GM04503 (cell line): ENCODE results near the gene MYOG.

Experiments
- DNase-seq: peaks from one replicate; pipeline ENCODE4 v3.0.0-alpha.2; 2012; ENCODE audit warnings: low read depth

Gene MYOG

DNA sequence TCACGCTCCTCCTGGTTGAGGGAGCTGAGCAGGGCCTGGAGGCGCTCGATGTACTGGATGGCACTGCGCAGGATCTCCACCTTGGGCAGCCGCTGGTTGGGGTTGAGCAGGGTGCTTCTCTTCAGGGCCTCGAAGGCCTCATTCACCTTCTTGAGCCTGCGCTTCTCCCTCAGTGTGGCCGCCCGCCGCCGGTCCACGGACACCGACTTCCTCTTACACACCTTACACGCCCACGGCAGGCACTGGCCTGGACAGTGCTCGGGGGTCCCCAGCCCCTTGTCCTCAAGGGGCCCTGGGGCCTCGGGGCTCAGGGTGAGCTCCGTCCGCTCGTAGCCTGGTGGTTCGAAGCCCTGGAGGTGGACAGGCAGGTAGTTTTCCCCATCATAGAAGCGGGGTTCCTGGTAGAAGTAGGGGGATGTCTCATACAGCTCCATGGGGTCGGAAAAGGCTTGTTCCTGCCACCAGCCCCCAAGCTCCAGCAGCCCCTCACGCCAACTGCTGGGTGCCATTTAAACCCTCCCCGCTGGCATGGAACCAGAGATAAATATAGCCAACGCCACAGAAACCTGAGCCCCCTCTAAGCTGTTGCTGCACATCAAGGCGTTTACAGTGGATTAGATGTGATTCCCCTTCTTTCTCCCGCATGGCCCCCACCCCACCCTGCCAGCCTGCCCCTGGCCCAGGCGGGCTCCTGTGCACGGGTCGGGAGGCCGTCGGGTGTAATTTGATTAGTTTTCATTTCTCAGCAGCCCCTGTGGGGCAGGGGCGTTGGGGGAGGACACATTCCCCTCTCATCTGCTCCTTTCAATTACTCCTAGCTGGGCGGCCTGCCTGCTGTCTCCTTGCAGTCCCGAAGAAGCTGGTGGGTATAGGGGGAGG is at the start of gene MYOG:
TSS of gene MYOG (minus strand) at position 485 of the 879 bp plus-strand sequence. CDS start at position 434, 51 bp downstream.
- no peak for DNase-seq

DNA sequence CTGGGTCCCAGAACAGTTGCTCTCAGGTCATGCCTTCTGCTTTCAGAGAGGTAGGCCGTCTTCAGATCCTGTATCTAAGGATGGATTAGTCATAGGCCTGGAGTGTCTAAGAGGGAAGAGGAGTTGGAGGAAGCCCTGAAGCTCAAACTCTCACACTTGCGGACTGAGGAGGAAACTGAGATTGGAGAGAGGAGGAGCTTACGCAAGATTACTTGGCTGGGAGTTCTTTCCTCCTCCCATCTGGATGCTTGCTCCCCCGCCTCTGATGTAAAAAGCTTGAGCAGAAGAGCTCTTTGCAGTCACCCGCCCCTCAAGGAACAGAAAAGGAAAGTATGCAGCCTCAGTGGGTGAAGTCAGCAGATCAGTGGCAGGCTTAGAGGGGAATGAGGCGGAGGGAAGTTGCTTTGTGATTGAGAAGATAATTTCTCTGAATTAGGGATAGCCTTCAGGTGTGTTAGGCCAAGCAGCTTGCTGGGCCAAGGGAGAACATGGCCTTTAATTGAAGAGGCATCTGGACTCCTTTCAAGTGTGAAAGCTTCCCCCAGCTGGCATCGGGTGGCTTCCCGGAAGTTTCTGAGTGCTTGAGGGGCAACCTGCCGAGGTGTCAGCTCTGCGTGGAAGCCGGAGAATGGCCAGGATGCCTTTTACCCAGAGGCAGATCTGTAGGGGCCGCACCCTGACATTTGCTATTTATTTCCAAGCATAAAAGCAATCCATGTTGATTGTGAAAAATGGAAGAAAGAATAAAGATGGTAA is 48.3 kb upstream of the MYOG start:
- DNase-seq: no peak

DNA sequence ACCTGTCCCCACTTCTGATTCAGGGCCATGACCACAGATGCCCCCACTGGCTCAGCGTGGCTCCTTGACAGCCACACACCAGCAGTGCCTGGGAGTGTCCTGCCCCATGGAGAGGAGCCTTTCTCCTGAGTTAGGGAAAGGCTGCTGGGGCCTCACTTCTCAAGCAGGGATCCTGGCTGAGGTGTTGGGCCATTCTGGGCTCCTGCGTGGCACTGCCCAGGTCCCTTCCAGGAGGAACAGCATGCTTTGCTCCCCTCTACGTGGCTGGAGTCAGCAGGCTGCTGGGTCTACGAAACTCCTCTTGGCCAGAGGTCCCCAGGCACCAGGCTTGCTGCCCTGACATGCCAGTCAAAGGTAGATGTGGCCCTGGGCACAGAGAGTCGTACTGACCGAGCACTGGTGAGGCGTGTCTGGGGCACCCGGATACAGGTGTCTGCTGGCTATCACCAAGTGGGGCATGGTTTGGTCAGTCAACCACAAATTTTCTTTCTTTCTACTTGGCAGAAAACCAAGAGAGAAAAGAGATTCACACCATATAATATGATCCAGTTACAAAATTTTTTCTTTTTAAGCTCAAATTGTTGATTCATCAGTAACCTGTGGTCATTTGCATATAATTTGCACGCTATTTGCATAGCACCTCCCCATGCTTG is 45.9 kb upstream of the MYOG start:
- DNase-seq: no peak

DNA sequence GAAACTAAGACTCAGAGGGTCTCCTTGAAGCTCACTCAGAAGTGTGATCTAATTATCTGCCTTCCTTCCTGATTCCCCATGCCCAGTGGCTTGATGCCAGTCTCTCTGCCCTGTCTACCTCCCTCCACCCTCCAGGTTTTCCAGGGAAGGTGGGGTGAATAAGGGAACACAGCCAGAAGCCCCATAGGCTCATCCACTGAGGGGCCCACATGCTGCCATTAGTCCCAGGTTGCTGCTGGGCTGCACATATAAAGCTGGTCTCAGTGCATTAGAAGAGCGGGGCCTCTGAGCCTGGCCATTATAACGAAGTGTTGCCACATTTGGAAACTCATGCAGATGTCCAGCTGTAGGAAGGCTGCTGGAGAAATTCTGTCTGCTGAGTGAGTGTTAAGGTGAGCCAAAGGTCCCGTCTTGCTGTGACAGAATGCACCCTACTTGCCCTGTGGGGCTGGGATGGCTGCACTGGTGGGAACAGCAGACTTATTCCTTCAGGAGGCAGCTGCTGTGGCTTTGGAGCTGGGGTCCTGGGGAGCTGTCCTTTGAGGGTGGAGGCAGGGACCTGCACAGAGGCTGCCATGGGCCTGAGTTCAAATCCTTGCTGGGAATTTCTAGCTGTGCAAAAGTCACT is 44.7 kb upstream of the MYOG start:
- no peak for DNase-seq

DNA sequence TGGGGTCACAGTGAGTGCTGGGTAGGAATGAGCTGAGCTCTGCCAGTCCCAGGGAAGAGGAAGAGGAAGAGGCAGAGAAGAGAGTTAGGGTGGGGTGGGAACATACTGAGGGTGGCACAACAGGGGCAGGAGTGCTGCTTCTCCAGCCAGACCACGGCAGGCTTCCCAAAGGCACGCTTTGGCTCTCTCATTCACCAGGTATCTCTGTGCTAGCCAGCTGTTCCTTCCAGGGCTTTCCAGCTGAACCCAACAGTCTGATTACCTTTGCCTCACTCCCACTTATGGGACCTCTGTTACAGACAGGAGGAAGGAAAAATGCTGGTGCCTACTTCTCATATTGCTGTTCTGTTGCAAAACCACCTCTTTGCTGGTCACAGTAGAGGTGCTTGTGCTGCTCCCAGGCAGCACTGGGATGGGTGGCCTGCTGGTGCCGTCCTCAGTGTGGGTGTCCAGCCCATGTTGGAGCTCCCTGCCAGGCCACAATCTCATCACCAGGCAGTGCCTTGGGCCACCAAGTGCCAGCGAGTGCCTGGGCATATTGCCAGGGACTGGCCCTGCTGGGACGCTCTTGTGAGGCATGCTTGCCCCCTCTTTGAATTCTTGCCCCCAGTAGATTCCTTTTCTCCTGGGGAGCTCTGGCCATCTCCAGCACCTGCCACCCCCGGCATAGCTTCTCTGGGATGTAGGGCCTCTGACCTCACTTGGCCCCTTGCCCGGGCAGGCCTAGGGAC is 43.9 kb upstream of the MYOG start:
- no peak for DNase-seq

DNA sequence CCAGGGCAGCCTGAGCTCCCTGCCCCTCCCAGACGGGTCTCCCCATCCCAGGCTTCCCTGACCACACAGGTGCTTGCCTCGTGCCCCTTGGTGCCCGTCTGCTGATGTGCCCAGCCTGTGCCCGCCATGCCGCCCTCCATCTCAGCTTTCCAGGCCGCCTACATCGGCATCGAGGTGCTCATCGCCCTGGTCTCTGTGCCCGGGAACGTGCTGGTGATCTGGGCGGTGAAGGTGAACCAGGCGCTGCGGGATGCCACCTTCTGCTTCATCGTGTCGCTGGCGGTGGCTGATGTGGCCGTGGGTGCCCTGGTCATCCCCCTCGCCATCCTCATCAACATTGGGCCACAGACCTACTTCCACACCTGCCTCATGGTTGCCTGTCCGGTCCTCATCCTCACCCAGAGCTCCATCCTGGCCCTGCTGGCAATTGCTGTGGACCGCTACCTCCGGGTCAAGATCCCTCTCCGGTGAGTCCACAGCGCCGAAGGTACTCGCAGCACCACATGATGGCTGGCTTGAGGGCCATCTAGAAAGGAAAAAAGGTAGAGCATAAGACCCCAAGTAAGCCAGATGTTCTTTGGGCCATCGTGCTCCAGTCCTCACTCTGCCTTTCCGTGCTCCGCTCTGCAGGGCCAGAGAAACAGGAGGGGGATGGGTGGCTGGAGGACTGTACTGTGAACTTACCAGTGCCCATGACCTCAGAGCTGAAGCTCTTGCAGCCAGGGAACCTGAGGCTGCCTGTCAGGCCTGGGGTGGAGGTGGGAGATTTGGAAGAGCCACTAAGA is 43.1 kb upstream of the MYOG start:
- no peak for DNase-seq

DNA sequence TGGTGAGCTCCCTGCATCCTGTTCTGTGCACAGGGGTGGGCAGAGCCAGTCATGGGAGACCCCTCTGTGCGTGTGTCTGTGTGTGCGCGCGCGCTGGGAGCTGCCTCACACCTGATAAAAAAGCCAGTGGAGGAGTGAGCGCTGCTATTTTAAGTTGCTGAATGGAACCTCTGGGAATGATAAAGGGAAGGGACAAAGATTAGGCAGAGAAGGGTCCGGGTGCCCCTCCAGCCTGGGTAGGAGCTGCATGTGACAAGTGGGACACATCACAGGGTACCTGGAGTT is 42.6 kb upstream of the MYOG start:
- DNase-seq: no peak

DNA sequence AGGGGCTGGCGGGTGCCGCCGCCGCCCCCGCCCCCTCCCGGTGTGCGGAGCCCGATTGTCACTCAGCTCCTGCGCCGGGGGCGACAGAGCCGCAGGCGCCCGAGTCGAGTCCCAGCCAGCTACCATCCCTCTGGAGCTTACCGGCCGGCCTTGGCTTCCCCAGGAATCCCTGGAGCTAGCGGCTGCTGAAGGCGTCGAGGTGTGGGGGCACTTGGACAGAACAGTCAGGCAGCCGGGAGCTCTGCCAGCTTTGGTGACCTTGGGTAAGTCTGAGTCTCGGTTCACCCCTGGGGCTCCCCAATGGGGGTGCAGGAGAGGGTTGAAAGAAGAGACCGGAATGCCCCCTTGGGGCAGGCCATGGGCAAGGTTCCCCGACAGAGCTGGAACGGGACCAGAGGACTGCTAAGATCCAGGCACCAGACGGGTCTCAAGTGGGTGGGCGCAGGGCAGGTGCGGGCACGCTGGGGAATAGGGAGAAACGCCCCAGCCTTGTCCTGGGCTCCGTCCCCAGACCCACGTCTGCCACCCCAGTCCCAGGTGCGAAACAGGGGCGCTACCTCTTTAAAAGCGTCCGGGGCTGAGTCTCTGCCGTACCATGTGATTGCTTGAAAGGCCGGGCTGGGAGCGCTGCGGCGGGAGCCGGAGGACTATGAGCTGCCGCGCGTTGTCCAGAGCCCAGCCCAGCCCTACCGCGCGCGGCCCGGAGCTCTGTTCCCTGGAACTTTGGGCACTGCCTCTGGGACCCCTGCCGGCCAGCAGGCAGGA is 42.0 kb upstream of the MYOG start, which contains the start of gene ADORA1:
TSS of gene ADORA1 (plus strand) at position 61 of the 765 bp plus-strand sequence. CDS start 1,116 bp downstream, outside the sequence.
- DNase-seq: no peak

DNA sequence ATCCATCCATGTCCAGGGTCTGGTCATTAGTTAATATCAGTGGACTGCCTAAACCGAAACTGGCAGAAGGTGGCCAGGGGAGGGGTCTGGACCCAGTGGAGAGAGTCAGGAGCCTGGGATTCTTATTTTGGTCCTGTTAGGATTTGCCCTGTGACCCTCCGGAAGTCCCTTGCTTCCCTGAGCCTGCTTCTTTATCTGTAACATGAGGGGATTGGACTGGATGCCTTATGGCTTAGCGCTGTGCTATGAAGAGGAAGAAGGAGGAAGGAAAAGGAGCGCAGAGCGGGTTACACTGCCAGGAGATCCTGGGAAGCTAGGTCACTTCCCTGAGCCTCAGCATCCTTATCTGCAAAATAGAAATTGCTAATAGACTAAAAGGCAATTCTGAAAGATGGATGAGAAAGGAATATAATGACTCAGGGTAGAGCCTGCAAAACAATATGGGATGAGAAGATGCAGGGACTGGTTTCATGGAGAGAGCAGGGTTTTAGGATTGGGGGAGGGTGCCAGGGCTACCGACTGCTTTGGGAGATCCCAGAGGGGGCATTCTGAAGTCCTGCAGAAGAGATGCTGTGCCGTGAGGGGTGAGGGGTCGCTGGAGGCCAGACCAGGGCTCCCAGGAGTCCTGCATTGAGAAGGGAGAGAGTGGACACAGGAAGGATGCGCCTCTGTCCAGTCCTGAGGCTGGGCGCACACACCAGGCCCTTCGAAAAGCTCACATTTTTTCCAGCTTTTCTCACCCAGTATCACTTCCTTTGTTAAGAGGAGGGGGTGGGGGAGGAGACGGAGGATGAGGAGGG is 41.3 kb upstream of the MYOG start:
- DNase-seq: no peak

DNA sequence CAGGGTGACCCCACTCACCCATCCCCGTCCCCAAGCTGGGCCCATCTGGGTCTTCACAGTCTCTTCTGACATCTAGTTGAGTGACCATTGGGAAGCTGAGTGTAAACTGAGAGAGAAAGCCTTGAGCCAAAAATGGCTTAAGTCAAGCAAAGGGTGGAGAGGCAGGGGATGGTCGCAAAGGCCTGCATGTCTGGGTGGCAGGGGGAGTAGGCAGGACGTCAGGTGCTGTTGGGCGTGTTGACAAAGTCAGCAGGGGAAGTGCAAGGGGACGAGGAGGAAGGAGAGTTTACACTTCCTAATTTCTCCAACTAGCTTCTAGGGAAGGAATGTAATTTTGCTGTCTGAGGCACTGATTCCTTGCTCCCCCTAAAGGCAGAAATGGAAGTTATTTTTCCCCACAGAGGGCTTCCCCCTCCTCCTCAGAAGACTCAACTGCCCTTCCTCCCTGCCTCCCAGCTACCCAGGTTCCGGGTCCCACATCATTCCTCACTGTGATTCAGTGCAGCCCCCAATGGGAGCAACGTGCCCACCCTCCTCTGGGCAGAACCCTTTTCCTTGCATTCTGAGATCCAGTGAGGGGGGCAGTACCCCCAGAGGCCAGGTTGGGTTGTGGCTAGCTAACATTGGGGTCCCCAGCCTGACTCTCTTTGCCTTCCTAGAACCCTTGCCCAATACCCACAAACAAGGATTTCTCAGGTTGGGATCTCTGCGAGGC is 40.5 kb upstream of the MYOG start:
- no peak for DNase-seq

DNA sequence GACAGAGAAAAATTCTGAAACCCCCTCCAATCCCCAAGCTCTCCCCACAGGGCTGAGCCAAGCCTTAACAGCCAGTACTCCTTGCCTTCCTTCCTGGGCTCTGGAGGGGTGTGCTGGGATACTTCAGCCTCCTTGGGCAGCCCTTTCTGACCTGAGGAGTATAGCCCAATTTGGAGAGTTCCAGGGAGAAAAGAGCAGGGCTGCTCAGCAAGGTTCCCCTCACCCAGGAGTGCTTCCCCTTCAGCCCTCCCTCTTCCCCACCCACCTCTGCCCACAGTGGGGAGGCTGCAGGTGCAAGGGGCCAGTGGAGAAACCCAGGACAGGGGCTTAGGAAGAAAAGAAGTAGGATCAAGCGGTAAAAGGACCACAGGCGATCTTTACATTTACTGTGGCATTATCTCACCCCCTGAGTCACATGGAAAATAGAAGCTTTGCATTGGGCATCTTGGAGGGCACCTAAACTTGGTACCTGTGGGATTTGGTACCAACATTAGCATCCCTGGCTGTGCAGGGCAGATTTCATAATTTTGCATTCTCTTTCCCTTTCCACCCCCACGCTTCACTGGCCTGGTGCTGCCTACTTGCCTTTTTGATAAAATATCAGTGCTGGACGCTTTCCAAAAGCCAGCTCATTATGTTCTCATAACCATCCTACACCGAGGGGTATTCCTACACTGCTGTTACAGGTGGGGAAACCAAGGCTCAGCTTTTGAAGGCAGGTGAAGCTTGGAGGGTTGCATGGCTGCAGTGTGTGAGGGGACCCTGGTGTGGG is 38.9 kb upstream of the MYOG start:
- DNase-seq: no peak

DNA sequence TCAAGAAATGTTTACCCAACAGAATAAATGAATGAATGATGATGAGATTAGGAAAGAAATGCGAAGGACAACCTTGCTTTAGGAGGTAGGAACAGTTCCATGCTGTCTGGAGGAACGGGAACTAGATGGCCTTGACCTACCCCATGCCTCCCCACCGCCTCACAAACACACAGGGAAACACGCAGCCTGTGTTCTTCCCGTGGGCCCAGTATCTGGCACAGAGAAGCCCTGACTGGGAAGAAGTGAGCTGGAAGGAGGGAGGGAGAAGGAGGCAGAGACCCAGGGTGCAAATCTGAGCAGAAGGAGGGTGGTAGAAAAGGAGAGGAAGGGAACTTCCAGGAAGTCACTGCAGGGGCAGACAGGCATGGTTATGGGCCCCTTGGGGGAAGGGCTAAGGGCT is 38.2 kb upstream of the MYOG start:
- DNase-seq: no peak

DNA sequence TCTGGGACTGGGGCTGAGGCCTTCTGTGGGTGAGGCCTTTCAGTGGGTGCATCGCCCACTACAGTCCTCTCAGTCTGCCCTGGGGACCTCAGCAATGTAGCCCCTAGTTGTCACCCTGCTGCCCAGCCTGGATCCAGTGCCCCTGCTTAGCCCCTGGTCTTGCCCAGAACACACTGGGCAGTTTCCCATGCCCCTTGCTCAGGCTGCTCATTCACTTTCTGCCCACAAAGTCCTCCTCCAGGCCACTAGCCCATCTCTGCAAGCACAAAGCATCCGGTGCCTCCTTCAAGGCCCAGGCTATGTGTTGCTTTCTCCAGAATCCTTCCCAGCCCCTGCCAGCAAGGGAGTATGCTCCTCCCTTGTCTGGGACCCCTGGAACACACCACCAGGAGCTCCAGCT is 36.3 kb upstream of the MYOG start:
- no peak for DNase-seq

DNA sequence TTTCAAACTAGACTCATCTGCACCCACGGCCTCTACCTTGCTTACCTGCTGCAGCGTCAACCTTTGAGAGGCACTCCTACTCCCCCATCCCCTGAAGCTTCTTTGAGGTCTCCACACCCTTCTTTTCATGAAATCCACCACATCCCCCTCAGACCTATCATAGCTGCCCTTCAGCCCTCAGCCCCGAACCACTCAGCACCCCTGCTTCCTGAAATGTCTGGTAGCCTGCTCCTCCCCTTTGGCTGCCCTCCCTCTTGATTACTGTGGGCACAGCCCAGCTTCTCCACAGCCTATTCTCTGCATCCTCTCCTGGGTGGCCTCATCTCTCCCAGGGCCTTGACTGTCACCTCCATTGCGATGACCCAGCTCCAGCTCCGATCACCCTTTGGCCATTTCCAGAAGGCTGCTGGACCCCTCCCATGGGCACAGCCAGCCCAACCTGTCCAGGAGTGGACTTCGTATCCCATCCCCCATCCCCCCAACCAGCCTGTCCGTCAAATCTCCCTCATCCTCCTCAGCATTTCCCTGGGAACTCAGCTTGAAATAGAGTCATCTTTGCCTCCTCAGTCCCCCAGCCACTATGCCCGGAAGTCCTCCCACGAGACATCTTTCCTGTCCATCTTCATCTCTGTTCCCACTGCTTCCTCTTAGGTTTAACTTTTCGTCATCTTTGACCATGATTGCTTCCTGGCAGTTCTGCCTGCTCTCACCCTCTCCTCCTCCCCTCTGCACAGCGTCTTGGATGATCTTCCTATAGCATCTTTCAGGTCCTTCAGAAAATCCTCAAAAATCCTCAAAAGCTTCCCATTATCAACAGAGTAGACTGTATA is 35.6 kb upstream of the MYOG start:
- no peak for DNase-seq

DNA sequence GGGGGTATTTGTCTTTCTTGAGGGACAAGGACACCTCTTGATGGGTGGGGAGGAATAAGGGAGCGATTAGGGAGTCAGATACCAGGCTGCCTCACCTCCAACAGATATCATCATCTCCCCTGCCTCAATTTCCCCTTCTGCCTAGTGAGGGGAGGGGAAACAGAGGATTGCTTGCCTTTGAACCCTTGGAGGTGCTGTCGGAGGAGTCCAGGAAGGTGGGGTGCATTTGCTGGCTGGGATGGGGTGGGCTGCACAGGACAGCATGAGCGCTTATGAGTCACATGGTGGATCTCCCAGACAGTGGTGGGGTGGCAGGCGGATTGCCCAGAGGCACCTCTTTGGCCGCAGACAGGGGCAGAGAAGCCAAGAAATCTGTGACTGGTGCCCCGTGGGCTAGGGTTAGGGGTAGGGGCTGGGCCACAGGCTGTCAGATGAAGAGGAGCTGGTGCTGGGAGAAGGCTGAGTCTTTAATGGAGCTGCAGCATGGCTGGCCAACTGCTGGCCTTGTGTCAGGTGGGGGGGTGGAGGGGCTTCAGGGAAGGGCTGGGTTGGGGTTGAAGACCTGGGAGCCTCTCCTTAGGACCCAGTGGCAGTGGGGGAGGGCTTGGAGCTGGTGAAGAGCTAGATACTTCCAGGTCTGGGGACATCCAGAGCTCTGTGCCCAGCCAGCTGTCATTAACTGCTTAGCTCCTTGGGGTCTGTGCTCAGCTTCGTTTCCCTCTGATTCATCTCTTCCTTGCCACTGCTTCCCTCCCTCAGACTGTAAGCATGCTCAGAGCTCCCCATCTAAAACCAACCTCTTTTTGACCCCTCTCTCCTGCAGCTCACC is 34.7 kb upstream of the MYOG start:
- DNase-seq: no peak
